ENCODE measurements around the gene ABCG8.

ABCG8 gene

DNA sequence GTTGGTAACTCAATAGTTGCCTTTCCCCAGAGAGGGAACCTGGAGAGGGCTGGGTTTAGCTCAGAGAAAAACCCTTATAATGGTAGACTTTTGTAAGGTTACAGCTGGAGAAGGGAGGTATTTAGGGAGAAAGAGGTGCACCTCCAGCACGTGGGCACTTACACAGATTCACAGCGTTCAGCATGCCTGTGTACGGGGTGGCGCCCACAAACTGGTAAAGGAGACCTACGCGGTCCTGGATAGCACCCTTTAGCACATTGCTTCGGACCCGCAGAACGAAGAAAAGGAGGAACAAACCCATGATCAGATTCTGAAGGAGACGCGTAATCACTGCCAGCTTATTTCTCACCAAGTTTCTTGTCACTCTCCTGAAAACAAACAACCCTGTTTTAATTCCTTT lies 15.0 kb upstream of the ABCG8 start:
- Histone ChIP-seq H3K36me3 (ENCODE audit: low read depth) (no peaks in the 10 kb centered on the region), H3K9me3 (ENCODE audit: severe bottlenecking) (no peaks in the 10 kb centered on the region), H3K27me3 (ENCODE audit: insufficient read depth, poor library complexity, severe bottlenecking) (no peaks in the 10 kb centered on the region), H3K4me3 (ENCODE audit: severe bottlenecking) (no peak overlapping the region), H3K4me1 (ENCODE audit: insufficient read depth, poor library complexity, severe bottlenecking) (no peaks in the 10 kb centered on the region), H3K27ac (ENCODE audit: poor library complexity, severe bottlenecking) (no peak overlapping the region)
- DNase-seq (ENCODE audit: low spot score) (no peak), ATAC-seq (ENCODE audit: low read depth) (no peak)
- TF ChIP-seq, protein P1, sequence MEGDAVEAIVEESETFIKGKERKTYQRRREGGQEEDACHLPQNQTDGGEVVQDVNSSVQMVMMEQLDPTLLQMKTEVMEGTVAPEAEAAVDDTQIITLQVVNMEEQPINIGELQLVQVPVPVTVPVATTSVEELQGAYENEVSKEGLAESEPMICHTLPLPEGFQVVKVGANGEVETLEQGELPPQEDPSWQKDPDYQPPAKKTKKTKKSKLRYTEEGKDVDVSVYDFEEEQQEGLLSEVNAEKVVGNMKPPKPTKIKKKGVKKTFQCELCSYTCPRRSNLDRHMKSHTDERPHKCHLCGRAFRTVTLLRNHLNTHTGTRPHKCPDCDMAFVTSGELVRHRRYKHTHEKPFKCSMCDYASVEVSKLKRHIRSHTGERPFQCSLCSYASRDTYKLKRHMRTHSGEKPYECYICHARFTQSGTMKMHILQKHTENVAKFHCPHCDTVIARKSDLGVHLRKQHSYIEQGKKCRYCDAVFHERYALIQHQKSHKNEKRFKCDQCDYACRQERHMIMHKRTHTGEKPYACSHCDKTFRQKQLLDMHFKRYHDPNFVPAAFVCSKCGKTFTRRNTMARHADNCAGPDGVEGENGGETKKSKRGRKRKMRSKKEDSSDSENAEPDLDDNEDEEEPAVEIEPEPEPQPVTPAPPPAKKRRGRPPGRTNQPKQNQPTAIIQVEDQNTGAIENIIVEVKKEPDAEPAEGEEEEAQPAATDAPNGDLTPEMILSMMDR (IDR thresholded peaks at IDR 0.05; ENCODE audit: poor library complexity, severe bottlenecking) = no peak

DNA sequence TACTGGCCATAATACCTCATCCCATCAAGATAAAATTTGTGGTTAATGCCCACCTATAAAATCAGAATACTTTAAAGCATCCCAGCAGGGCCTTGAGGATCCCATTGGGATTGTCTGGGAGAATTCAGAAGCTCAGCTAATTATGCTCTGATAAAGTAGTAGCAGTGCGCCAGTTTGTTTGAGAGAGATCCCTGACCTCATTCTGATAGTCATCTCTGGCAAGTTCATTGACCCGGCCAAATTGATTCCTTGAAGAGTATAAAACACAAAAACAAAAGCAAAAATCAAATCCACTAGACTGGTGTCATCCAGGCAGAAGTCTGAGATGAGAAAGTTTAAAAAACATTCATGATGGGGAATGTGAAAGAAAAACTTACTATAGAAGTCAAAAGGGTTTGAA lies 14.3 kb upstream of the ABCG8 start:
- DNase-seq (ENCODE audit: low spot score) (no peak), ATAC-seq (ENCODE audit: low read depth) (no peak)
- TF ChIP-seq, protein P1 (IDR thresholded peaks at IDR 0.05; ENCODE audit: poor library complexity, severe bottlenecking) = no peak
- no peaks in the 10 kb centered on the region for H3K9me3 ChIP-seq (ENCODE audit: severe bottlenecking)
- H3K4me1 ChIP-seq (ENCODE audit: insufficient read depth, poor library complexity, severe bottlenecking) = no peaks in the 10 kb centered on the region
- H3K27ac ChIP-seq (ENCODE audit: poor library complexity, severe bottlenecking) = no peak overlapping the region
- H3K36me3 ChIP-seq (ENCODE audit: low read depth) = no peaks in the 10 kb centered on the region
- no peak overlapping the region for H3K4me3 ChIP-seq (ENCODE audit: severe bottlenecking)
- H3K27me3 ChIP-seq (ENCODE audit: insufficient read depth, poor library complexity, severe bottlenecking) = no peaks in the 10 kb centered on the region

DNA sequence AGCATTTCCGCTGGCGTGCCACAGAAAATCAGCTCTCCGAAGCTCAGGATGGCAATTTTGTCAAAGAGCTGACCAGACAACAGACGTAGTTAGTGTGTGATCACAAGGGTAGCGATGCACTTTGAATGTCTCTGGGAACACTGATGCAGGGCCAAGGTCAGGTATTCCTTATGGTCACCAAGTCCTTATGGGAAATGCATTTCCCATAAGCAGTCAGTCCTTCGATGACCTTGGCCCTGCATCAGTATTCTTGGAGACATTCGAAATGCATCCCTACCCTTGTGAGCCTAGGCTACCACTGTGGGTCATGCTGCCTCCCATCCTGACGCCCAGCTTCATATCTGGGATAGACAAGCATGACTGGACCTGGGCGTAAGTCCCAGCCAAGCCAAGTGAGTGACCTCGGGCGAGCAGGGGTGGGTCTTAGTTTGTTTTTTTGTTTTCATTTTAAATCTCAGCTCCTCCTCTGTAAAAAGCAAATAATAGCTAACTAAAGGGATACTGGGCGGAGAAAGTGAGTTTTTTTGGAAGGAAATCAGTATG lies 13.7 kb upstream of the ABCG8 start:
- H3K27ac ChIP-seq (ENCODE audit: poor library complexity, severe bottlenecking) = no peak overlapping the region
- H3K27me3 ChIP-seq (ENCODE audit: insufficient read depth, poor library complexity, severe bottlenecking) = no peaks in the 10 kb centered on the region
- TF ChIP-seq, protein P1 (IDR thresholded peaks at IDR 0.05; ENCODE audit: poor library complexity, severe bottlenecking) = no peak
- no peaks in the 10 kb centered on the region for H3K4me1 ChIP-seq (ENCODE audit: insufficient read depth, poor library complexity, severe bottlenecking)
- no peaks in the 10 kb centered on the region for H3K36me3 ChIP-seq (ENCODE audit: low read depth)
- ATAC-seq (ENCODE audit: low read depth) = no peak
- H3K4me3 ChIP-seq (ENCODE audit: severe bottlenecking) = no peak overlapping the region
- no peaks in the 10 kb centered on the region for H3K9me3 ChIP-seq (ENCODE audit: severe bottlenecking)
- DNase-seq (ENCODE audit: low spot score) = no peak

DNA sequence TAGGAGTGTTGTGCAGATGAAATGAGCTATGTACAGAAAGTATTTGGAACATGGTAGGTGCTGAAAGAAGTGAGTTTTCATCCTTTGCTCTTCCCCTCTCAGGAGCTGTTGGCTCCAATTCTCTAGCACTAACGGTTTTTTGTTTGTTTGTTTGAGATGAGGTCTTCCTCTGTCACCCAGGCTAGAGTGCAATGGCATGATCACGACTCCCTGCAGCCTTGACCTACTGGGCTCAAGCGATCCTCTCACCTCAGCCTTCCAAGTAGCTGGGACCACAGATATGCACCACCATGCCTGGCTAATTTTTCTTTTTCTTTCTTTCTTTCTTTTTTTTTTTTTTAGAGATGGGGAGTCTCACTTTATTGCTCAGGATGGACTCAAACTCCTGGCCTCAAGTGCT lies 12.9 kb upstream of the ABCG8 start:
- Histone ChIP-seq H3K27me3 (ENCODE audit: insufficient read depth, poor library complexity, severe bottlenecking) (peaks cover 6% of the 10 kb centered on the region), H3K27ac (ENCODE audit: poor library complexity, severe bottlenecking) (no peak overlapping the region), H3K36me3 (ENCODE audit: low read depth) (no peaks in the 10 kb centered on the region), H3K4me3 (ENCODE audit: severe bottlenecking) (no peak overlapping the region), H3K9me3 (ENCODE audit: severe bottlenecking) (no peaks in the 10 kb centered on the region), H3K4me1 (ENCODE audit: insufficient read depth, poor library complexity, severe bottlenecking) (no peaks in the 10 kb centered on the region)
- TF ChIP-seq, protein P1 (IDR thresholded peaks at IDR 0.05; ENCODE audit: poor library complexity, severe bottlenecking) = no peak
- DNase-seq (ENCODE audit: low spot score) (no peak), ATAC-seq (ENCODE audit: low read depth) (no peak)

DNA sequence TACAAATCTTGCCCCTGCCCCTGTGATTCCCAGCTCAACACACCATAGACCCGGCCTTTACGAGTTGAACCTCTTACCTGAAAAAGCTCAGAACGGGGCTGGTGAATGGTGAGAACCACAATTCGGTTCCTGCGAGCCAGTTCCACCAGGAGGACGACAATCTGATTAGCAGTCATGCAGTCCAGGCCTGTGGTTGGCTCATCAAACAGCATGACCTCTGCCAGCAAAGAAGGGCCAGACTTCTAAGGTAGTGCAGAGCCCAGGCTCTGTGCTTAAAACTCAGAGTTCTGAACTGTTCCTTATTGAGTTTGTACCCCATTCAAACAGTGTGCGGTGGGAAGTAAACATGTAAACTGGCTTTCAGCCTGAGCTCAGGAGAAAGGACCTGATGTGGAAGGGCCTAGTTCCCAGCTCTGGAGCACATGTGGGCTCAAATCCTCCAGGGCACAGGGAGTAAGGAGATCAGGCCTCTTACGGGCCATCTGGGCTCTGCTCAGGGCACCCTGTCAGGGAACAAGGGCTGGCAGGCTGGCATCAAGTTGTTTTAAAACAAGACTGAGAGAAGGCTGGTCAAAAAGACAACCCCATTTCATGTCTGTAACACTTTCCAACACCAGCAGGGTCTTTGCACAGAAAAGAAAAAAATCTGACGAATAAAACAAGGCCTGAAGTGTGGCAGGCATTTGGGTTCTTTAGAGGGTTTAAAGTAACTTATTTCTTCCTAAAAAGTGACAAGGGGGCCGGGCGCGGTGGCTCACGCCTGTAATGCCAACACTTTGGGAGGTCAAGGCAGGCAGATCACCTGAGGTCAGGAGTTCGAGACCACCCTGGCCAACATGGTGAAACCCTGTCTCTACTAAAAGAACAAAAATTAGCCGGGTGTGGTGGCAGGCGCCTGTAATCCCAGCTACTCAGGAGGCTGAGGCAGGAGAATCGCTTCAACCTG lies 12.2 kb upstream of the ABCG8 start:
- Histone ChIP-seq H3K36me3 (ENCODE audit: low read depth) (no peaks in the 10 kb centered on the region), H3K27ac (ENCODE audit: poor library complexity, severe bottlenecking) (no peak overlapping the region), H3K9me3 (ENCODE audit: severe bottlenecking) (no peaks in the 10 kb centered on the region), H3K4me3 (ENCODE audit: severe bottlenecking) (no peak overlapping the region), H3K27me3 (ENCODE audit: insufficient read depth, poor library complexity, severe bottlenecking) (peaks cover 13% of the 10 kb centered on the region), H3K4me1 (ENCODE audit: insufficient read depth, poor library complexity, severe bottlenecking) (no peaks in the 10 kb centered on the region)
- no peak for DNase-seq (ENCODE audit: low spot score)
- TF ChIP-seq, protein P1 (IDR thresholded peaks at IDR 0.05; ENCODE audit: poor library complexity, severe bottlenecking) = no peak
- no peak for ATAC-seq (ENCODE audit: low read depth)
